Chondrocyte (in vitro differentiated cells): ENCODE measurements around the gene EOGT. TPM values are rescaled to one million over a fixed set of nuclear protein-coding genes. Genes with fewer than 3 reads are reported as not detected.
A peak's percentile ranks its signal among the peaks of the same experiment; 100 is the strongest.

Experiments
- DNase-seq: peaks from one replicate; pipeline ENCODE4 v3.0.0; 2021; ENCODE audit warnings: mixed read lengths, low spot score
- H3K27ac Mint-ChIP-seq: one replicate; pipeline ENCODE4 v1.8.0; 2021; ENCODE audit warnings: mild to moderate bottlenecking, moderate library complexity, mixed read lengths; ENCODE audit not compliant: unreplicated experiment
- H3K27me3 Mint-ChIP-seq: 2 replicates; pipeline ENCODE4 v1.8.0; 2021; ENCODE audit warnings: low read depth, mixed read lengths
- H3K36me3 Mint-ChIP-seq: 2 replicates; pipeline ENCODE4 v1.8.0; 2021; ENCODE audit warnings: low read depth, mixed read lengths
- H3K4me1 Mint-ChIP-seq: 2 replicates; pipeline ENCODE4 v1.8.0; 2021; ENCODE audit warnings: low read depth, mild to moderate bottlenecking, mixed read lengths
- H3K4me3 Mint-ChIP-seq: one replicate; pipeline ENCODE4 v1.8.0; 2021; ENCODE audit warnings: mild to moderate bottlenecking, moderate library complexity, mixed read lengths; ENCODE audit not compliant: unreplicated experiment
- H3K9me3 Mint-ChIP-seq: 2 replicates; pipeline ENCODE4 v1.8.0; 2021; ENCODE audit warnings: low read depth, mixed read lengths
- total RNA-seq: library from RNA; stranded (reverse); gene quantifications from 3 replicates; pipeline ENCODE4 v1.2.1, GENCODE V29; 2021
- TF ChIP-seq, protein P1 (sequence below): fragments of 200-600 bp; sonication (generic); IDR thresholded peaks from 2 replicates; pipeline ENCODE4 v1.5.0; 2021; ENCODE audit warnings: antibody characterized with exemption, mild to moderate bottlenecking, moderate library complexity

The EOGT gene
- total RNA-seq, 1 donor from 2014 or later: 34.4 TPM

GRCh38 chr3:69051756-69052471 is 38.4 kb upstream of the EOGT start, which contains the start of gene TMF1:
Gene TMF1, minus strand, starts transcription at chr3:69052333. Its CDS starts 247 bp downstream, at chr3:69052086.
- peaks cover 13% of the 10 kb centered on the region for H3K36me3 Mint-ChIP-seq
- peak within 1 kb of the TSS; percentile 100 for H3K27ac Mint-ChIP-seq
- peak within 1 kb of the TSS; percentile 98 for H3K4me3 Mint-ChIP-seq
- peak; percentile 98 for DNase-seq
- no peaks in the 10 kb centered on the region for H3K27me3 Mint-ChIP-seq
- TF ChIP-seq, protein P1, sequence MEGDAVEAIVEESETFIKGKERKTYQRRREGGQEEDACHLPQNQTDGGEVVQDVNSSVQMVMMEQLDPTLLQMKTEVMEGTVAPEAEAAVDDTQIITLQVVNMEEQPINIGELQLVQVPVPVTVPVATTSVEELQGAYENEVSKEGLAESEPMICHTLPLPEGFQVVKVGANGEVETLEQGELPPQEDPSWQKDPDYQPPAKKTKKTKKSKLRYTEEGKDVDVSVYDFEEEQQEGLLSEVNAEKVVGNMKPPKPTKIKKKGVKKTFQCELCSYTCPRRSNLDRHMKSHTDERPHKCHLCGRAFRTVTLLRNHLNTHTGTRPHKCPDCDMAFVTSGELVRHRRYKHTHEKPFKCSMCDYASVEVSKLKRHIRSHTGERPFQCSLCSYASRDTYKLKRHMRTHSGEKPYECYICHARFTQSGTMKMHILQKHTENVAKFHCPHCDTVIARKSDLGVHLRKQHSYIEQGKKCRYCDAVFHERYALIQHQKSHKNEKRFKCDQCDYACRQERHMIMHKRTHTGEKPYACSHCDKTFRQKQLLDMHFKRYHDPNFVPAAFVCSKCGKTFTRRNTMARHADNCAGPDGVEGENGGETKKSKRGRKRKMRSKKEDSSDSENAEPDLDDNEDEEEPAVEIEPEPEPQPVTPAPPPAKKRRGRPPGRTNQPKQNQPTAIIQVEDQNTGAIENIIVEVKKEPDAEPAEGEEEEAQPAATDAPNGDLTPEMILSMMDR: no peak
- H3K9me3 Mint-ChIP-seq: no peaks in the 10 kb centered on the region
- peaks cover 42% of the 10 kb centered on the region for H3K4me1 Mint-ChIP-seq

DNA sequence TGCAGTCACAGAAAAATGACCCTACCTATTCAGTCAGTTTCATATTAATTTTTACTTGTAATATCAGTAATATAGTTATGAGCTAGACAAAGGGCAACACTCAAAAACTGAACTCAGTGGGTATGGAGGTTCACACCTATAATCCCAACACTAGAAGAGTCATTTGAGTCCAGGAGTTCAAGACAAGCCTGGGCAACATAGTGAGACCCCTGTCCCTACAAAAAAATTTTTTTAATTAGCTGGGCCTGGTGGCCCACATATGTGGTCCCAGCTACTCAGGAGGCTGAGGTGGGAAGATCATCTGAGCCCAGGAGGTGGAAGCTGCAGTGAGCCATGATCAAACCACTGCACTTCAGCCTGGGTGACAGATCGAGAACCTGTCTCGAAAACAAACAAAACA is 35.5 kb upstream of the EOGT start:
- Mint-ChIP-seq H3K9me3 (no peaks in the 10 kb centered on the region), H3K36me3 (peaks cover 18% of the 10 kb centered on the region), H3K4me1 (peaks cover 46% of the 10 kb centered on the region), H3K27me3 (no peaks in the 10 kb centered on the region), H3K4me3 (peak overlapping the region; percentile 98), H3K27ac (peak overlapping the region; percentile 41)
- TF ChIP-seq, protein P1: no peak
- no peak for DNase-seq

- peaks cover 28% of the 10 kb centered on the region for H3K36me3 Mint-ChIP-seq
- no peak overlapping the region for H3K27ac Mint-ChIP-seq
- no peaks in the 10 kb centered on the region for H3K27me3 Mint-ChIP-seq
- H3K9me3 Mint-ChIP-seq: no peaks in the 10 kb centered on the region
- no peak overlapping the region for H3K4me3 Mint-ChIP-seq
- no peak for DNase-seq
- TF ChIP-seq, protein P1: no peak
- H3K4me1 Mint-ChIP-seq: peaks cover 24% of the 10 kb centered on the region
Observed at GRCh38 chr3:69044608-69045007, 31.1 kb upstream of the EOGT start.

DNA sequence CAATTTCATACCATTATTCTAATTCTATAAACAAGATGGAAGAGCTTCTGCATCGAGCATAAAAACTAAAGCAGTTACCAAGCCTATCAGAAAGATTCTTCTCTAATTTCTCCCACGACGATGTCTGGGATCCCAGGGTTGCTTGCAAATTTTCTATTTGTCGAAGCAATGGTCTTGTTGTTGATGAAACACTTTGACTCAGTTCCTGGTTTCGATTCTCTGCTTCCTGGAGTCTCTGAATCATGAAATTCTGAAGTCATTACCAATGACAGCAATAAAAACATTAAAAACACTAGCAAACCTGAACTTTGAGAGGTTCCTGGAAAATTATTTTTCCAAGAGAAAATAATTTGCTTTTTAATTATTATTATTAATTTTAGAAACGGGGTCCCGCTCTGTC is 20.0 kb upstream of the EOGT start:
- Mint-ChIP-seq H3K4me3 (no peak overlapping the region), H3K27ac (no peak overlapping the region), H3K36me3 (peaks cover 40% of the 10 kb centered on the region), H3K9me3 (no peaks in the 10 kb centered on the region), H3K27me3 (no peaks in the 10 kb centered on the region), H3K4me1 (no peaks in the 10 kb centered on the region)
- DNase-seq: no peak
- TF ChIP-seq, protein P1: no peak

GRCh38 chr3:69032737-69033136 is 19.3 kb upstream of the EOGT start:
- Mint-ChIP-seq H3K36me3 (peaks cover 45% of the 10 kb centered on the region), H3K27ac (peak overlapping the region; percentile 6), H3K27me3 (no peaks in the 10 kb centered on the region), H3K4me1 (no peaks in the 10 kb centered on the region), H3K4me3 (no peak overlapping the region), H3K9me3 (no peaks in the 10 kb centered on the region)
- TF ChIP-seq, protein P1: no peak
- no peak for DNase-seq
